ENCODE results near the gene LUZP4.

GRCh38 chrX:115261148-115261547 is 28.4 kb upstream of the LUZP4 start:
- TF ChIP-seq, protein P1, sequence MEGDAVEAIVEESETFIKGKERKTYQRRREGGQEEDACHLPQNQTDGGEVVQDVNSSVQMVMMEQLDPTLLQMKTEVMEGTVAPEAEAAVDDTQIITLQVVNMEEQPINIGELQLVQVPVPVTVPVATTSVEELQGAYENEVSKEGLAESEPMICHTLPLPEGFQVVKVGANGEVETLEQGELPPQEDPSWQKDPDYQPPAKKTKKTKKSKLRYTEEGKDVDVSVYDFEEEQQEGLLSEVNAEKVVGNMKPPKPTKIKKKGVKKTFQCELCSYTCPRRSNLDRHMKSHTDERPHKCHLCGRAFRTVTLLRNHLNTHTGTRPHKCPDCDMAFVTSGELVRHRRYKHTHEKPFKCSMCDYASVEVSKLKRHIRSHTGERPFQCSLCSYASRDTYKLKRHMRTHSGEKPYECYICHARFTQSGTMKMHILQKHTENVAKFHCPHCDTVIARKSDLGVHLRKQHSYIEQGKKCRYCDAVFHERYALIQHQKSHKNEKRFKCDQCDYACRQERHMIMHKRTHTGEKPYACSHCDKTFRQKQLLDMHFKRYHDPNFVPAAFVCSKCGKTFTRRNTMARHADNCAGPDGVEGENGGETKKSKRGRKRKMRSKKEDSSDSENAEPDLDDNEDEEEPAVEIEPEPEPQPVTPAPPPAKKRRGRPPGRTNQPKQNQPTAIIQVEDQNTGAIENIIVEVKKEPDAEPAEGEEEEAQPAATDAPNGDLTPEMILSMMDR (IDR thresholded peaks at IDR 0.05) = no peak
- TF ChIP-seq EP300 (IDR thresholded peaks at IDR 0.05) (no peak), POLR2AphosphoS5 (IDR thresholded peaks at IDR 0.05) (no peak), POLR2A (IDR thresholded peaks at IDR 0.05) (no peak)

Data from gastroesophageal sphincter (tissue), 3 donors.